IMR-90 (cell line): Measurements from ENCODE around the gene TBC1D23. TPM values are rescaled to one million over a fixed set of nuclear protein-coding genes. Genes with fewer than 3 reads are reported as not detected.

Experiments used
- ATAC-seq: fragments of 200-7000 bp; cut with Tn5 transposase; 2 replicates; pipeline ENCODE4 v1.9.1; 2020; ENCODE audit warnings: low read depth, mild to moderate bottlenecking, moderate library complexity
- BruUV-seq: library from RNA; stranded (reverse); fragments of 400-500 nt; replicated peaks from 2 replicates; lab custom pipeline; 2021; lab: Mats Ljungman, UMichigan
- CTCF ChIA-PET: fragments of 300-600 bp; formaldehyde crosslinking; extraction: SDS; loops from one replicate; lab custom pipeline; 2021; ENCODE audit warnings: antibody characterized with exemption; lab: Yijun Ruan, JAX
- POLR2A ChIA-PET: fragments of 300-600 bp; sonication (Branson Sonifier 250); formaldehyde crosslinking; loops from one replicate; lab custom pipeline; 2022; ENCODE audit warnings: antibody characterized with exemption; ENCODE audit not compliant: unreplicated experiment; lab: Charles Lee
- DNase-seq: peaks from one replicate; pipeline ENCODE4 v3.0.0; 2013
- H2AFZ ChIP-seq: replicated peaks from 2 replicates; pipeline ENCODE3; 2013; ENCODE audit warnings: low read length, mild to moderate bottlenecking; ENCODE audit not compliant: poor library complexity
- H2AK5ac ChIP-seq: 2 replicates; pipeline ENCODE4 v1.6.1; 2013; ENCODE audit warnings: low read depth, low read length, inconsistent platforms
- H2AK9ac ChIP-seq: replicated peaks from 2 replicates; pipeline ENCODE3; 2013; ENCODE audit warnings: mild to moderate bottlenecking, low read depth, low read length, moderate library complexity; ENCODE audit not compliant: poor library complexity
- H2BK120ac ChIP-seq: 2 replicates; pipeline ENCODE4 v1.6.1; 2013; ENCODE audit warnings: low read depth, low read length, inconsistent platforms
- H2BK15ac ChIP-seq: 3 replicates; pipeline ENCODE4 v1.6.1; 2013; ENCODE audit warnings: low read depth, low read length, inconsistent platforms
- H2BK20ac ChIP-seq: 2 replicates; pipeline ENCODE4 v1.6.1; 2013; ENCODE audit warnings: low read depth, mild to moderate bottlenecking, inconsistent platforms, low read length, moderate library complexity
- H2BK5ac ChIP-seq: 2 replicates; pipeline ENCODE4 v1.6.1; 2013; ENCODE audit warnings: mild to moderate bottlenecking, low read depth, low read length, inconsistent platforms; ENCODE audit not compliant: poor library complexity, severe bottlenecking
- H3K14ac ChIP-seq: replicated peaks from 2 replicates; pipeline ENCODE4 v1.6.1; 2013; ENCODE audit warnings: low read depth, low read length, inconsistent platforms
- H3K18ac ChIP-seq: 2 replicates; pipeline ENCODE4 v1.6.1; 2013; ENCODE audit warnings: low read depth, low read length, control low read depth
- H3K23ac ChIP-seq: 2 replicates; pipeline ENCODE4 v1.6.1; 2013; ENCODE audit warnings: low read depth, low read length, inconsistent platforms
- H3K27ac ChIP-seq: 2 replicates; pipeline ENCODE4 v1.5.1; 2013; ENCODE audit warnings: mild to moderate bottlenecking, control low read depth, low read length; ENCODE audit not compliant: insufficient read depth
- H3K27me3 ChIP-seq: 2 replicates; pipeline ENCODE4 v1.6.1; 2013; ENCODE audit warnings: low read length; ENCODE audit not compliant: control insufficient read depth, insufficient read depth
- H3K36me3 ChIP-seq: 2 replicates; pipeline ENCODE4 v1.6.1; 2013; ENCODE audit warnings: low read length, mixed read lengths; ENCODE audit not compliant: control insufficient read depth, insufficient read depth
- H3K4ac ChIP-seq: 2 replicates; pipeline ENCODE4 v1.6.1; 2013; ENCODE audit warnings: low read depth, low read length, inconsistent platforms
- H3K4me1 ChIP-seq: 2 replicates; pipeline ENCODE4 v1.6.1; 2013; ENCODE audit warnings: low read length, mixed read lengths; ENCODE audit not compliant: control insufficient read depth, insufficient read depth
- H3K4me2 ChIP-seq: 2 replicates; pipeline ENCODE4 v1.6.1; 2013; ENCODE audit warnings: low read depth, mild to moderate bottlenecking, control low read depth, low read length, moderate library complexity
- H3K4me3 ChIP-seq: 2 replicates; pipeline ENCODE4 v1.5.1; 2013; ENCODE audit warnings: low read depth, mild to moderate bottlenecking, control low read depth, low read length, moderate library complexity; ENCODE audit not compliant: insufficient read depth
- H3K56ac ChIP-seq: 2 replicates; pipeline ENCODE4 v1.6.1; 2013; ENCODE audit warnings: low read length, inconsistent platforms; ENCODE audit not compliant: insufficient read depth; ENCODE audit errors: extremely low read depth
- H3K79me1 ChIP-seq, 2 experiments: 2 replicates each; pipeline ENCODE4 v1.6.1; 2013; ENCODE audit warnings: low read length in 2 of 2, inconsistent platforms in 1 of 2, low read depth in 1 of 2
- H3K9ac ChIP-seq: 2 replicates; pipeline ENCODE4 v1.6.1; 2013; ENCODE audit warnings: low read depth, low read length, control low read depth
- H3K9me1 ChIP-seq: 2 replicates; pipeline ENCODE4 v1.6.1; 2013; ENCODE audit warnings: low read length, inconsistent platforms; ENCODE audit not compliant: insufficient read depth
- H3K9me3 ChIP-seq: 2 replicates; pipeline ENCODE4 v1.6.1; 2013; ENCODE audit warnings: low read length; ENCODE audit not compliant: control insufficient read depth, insufficient read depth
- H4K20me1 ChIP-seq: 2 replicates; pipeline ENCODE4 v1.6.1; 2013; ENCODE audit warnings: low read length, inconsistent platforms; ENCODE audit not compliant: insufficient read depth
- H4K5ac ChIP-seq: 2 replicates; pipeline ENCODE4 v1.6.1; 2013; ENCODE audit warnings: mild to moderate bottlenecking, low read depth, low read length, control low read depth
- H4K8ac ChIP-seq, 2 experiments: 2 replicates each; pipeline ENCODE4 v1.6.1; 2013; ENCODE audit warnings: low read depth in 2 of 2, low read length in 2 of 2, control low read depth in 1 of 2, inconsistent platforms in 1 of 2
- H4K91ac ChIP-seq: 2 replicates; pipeline ENCODE4 v1.6.1; 2013; ENCODE audit warnings: low read depth, low read length, inconsistent platforms; ENCODE audit not compliant: insufficient read depth
- MXI1 ChIP-seq: IDR thresholded peaks from 2 replicates; pipeline ENCODE4 v1.6.1; 2012; ENCODE audit warnings: low read depth, mild to moderate bottlenecking, low read length, moderate library complexity, borderline replicate concordance
- RFX5 ChIP-seq: IDR thresholded peaks from 2 replicates; pipeline ENCODE4 v1.8.0; 2012; ENCODE audit warnings: low read depth, mild to moderate bottlenecking, low read length, moderate library complexity
- WGBS, 2 experiments: methylation state at CpG; one replicate each; pipeline versions ENCODE4 v1.1.5 to v1.1.7; 2013; ENCODE audit warnings: missing lambda C conversion rate in 2 of 2; ENCODE audit not compliant: insufficient read length in 1 of 2; ENCODE audit errors: extremely low coverage in 2 of 2; 5-methylcytosine and 5-hydroxymethylcytosine counted together
- dilution Hi-C: fragments of 300-500 bp; cut with HindIII; formaldehyde crosslinking; loops from one replicate; pipeline ENCODE4 v1.14.3; 2018; ENCODE audit warnings: low sequenced_read_pairs; ENCODE audit not compliant: unreplicated experiment
- in situ Hi-C: fragments of 300-500 bp; cut with MboI; formaldehyde crosslinking; loops from 3 replicates; pipeline ENCODE4 v1.14.3; 2019; ENCODE audit warnings: low sequenced_read_pairs, inconsistent platforms, mixed read lengths
- intact Hi-C: fragments of 100-400 bp; cut with micrococcal nuclease; formaldehyde crosslinking; loops from 2 replicates; pipeline ENCODE4 v1.10.0; 2022
- polyA plus RNA-seq, 3 experiments: library from polyadenylated mRNA; depleted of rRNA; stranded (reverse); fragments of >200 nt; gene quantifications; 2 replicates each; pipeline ENCODE4 v1.2.3, GENCODE V29; 2012; ENCODE audit warnings: low replicate concordance in 1 of 3
- total RNA-seq: library from RNA; depleted of rRNA; stranded (reverse); fragments of >200 nt; gene quantifications from 2 replicates; pipeline ENCODE4 v1.2.3, GENCODE V29; 2012
- TF ChIP-seq, protein P1 (sequence below): conservative IDR thresholded peaks from 2 replicates; pipeline ENCODE4 v1.5.1; 2012; ENCODE audit warnings: mild to moderate bottlenecking, low read depth, low read length, improper control_type of control experiment

Gene TBC1D23
- total and polyA plus RNA-seq, 2 of the 4 experiments (the other 2 are of a cell fraction): 21.2 to 67.0 TPM

DNA sequence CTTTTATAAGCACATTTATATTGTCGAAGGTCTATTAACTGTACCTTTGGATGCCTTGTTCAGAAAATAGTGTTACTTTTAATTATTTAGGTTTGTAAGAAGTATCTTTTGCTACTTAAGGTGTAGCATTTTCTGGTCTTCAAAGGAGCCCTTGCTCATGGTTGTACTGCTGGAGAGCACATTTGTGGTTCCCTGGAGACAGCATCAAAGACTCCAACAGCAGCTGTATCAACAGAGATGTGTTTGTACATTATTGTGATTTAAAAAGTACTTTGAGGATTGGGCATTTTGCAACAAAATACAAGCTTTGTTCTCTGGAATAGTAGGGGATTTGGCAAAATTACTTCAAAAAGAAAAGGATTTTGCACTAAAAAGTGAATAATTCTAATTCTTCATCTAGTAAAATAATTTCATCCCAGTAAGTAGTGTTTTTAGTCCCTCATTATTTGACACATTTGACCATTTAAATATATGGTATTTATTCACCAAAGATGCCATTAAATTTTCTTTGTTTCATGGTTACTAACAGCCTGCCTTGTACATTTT lies 16.5 kb downstream of the TBC1D23 start:
- Histone ChIP-seq H2BK120ac (no peak overlapping the region), H3K4me1 (peaks cover 6% of the 10 kb centered on the region; the same call in 1 of the 2 replicates), H2BK20ac (no peak overlapping the region), H3K36me3 (peaks cover 6% of the 10 kb centered on the region), H3K14ac (no peak overlapping the region), H3K27me3 (no peaks in the 10 kb centered on the region), H3K9me3 (no peaks in the 10 kb centered on the region), H4K5ac (no peak overlapping the region), H2BK5ac (no peak overlapping the region), H3K56ac (no peak overlapping the region), H4K20me1 (peaks cover 10% of the 10 kb centered on the region; the same call in 1 of the 2 replicates), H3K18ac (no peak overlapping the region), H3K79me1 (peaks cover 26 to 41% of the 10 kb centered on the region in 2 experiments), H2AK5ac (no peak overlapping the region), H4K91ac (no peak overlapping the region), H3K23ac (no peak overlapping the region), H3K4me3 (no peak overlapping the region), H3K27ac (no peak overlapping the region), H2AK9ac (no peak overlapping the region), H3K4me2 (no peak overlapping the region), H4K8ac (no peak overlapping the region), H3K9ac (no peak overlapping the region), H3K9me1 (no peaks in the 10 kb centered on the region), H2BK15ac (no peak overlapping the region), H3K4ac (no peak overlapping the region), H2AFZ (no peak overlapping the region)
- in situ Hi-C loops (no loop called here), intact Hi-C loops (no loop called here), dilution Hi-C loops (no loop called here)
- no TSS peak for BruUV-seq
- POLR2A ChIA-PET: no interaction called here
- DNase-seq: peak; percentile 26
- ATAC-seq: peak; percentile 40; the same call in 1 of the 2 replicates
- CTCF ChIA-PET: interaction anchor here (0.6 to 0.7 kb wide), 2 partner anchors 434 to 680 kb away, joined by 4 to 9 read pairs; no protein-coding TSS in a partner anchor
- TF ChIP-seq MXI1 (no peak), RFX5 (no peak)
- TF ChIP-seq, protein P1, sequence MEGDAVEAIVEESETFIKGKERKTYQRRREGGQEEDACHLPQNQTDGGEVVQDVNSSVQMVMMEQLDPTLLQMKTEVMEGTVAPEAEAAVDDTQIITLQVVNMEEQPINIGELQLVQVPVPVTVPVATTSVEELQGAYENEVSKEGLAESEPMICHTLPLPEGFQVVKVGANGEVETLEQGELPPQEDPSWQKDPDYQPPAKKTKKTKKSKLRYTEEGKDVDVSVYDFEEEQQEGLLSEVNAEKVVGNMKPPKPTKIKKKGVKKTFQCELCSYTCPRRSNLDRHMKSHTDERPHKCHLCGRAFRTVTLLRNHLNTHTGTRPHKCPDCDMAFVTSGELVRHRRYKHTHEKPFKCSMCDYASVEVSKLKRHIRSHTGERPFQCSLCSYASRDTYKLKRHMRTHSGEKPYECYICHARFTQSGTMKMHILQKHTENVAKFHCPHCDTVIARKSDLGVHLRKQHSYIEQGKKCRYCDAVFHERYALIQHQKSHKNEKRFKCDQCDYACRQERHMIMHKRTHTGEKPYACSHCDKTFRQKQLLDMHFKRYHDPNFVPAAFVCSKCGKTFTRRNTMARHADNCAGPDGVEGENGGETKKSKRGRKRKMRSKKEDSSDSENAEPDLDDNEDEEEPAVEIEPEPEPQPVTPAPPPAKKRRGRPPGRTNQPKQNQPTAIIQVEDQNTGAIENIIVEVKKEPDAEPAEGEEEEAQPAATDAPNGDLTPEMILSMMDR: no peak
- WGBS, 2 experiments: no CpG with 5 or more reads among the region's 1 CpG
